ENCODE measurements around the gene MARCHF3.
A peak's percentile ranks its signal among the peaks of the same experiment; 100 is the strongest.
"Not testable (repeated sequence)": the region's sequence is repeated elsewhere in the genome, so short reads cannot be mapped to it uniquely, and the experiment has no call there.

Gene MARCHF3

DNA sequence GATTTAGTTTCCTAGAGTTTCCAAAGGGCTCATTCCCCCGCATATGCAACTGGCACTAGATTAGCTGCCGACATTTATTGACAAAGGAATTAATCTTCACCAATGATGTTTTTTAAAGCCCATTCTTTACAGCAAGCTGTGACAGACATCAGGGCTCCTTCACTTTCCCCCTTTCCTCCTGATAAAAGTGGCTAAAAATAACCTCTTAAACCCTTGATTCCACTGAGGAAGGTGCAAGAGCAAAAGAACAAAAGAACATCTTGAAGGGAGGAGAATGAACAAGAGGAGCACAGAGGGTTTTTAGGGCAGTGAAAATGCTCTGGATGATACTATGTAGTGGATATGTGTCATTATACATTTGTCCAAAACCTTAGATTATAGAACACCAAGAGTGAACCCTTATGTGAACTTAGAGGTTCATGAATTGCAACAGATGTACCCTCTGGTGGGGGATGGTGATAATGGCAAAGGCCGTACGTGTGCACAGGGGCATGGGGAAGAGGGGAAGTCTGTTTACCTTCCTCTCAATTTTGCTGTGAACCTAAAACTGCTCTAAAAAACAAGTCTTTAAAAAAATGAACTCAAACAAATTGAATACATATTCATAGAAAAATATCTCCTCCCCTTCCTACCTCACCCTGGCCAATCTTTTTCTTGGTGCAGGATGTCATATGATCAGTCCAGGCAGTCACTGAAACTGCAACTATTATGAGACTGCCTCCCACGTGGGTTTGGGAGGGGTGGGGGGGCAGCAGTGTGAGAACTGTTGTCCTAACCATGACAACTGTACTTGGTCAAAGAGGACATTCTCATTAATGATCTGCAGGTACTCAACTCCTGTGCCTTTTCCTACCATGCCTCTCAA is 83.0 kb downstream of the MARCHF3 start:
- DNase-seq, result no peak

DNA sequence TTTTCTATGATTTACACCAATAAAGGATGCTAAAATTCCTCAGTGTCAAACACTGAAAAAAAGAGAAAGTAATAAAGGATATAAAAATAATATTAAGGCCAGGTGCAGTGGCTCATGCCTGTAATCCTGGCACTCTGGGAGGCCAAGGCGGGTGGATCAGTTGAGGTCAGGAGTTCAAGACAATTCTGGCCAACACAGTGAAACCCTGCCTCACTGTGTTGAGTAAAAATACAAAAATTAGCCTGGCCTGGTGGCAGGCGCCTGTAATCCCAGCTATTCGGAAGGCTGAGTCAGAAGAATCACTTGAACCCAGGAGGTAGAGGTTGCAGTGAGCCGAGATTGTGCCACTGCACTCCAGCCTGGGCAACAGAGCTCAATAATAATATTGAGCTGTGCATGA is 87.5 kb downstream of the MARCHF3 start:
- DNase-seq, result not testable (repeated sequence)

DNA sequence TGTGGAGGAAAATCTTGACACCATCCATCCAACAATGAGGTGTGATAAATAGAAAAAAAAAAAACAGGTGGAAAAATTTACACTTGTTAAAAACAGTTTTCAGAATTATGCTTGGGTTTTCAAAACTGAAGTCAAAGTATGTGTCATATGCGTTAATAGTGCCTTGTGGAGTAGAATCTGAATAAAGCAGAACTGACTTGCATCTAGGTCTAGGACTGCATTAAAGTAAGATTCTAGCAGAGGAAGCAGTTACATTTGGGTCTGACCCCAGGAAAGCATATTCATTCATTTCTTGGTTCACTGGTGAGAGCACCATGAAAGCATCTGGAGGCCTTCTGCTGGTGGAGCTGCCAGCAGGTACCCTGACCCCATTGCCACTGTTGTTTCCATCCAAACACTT is 89.0 kb downstream of the MARCHF3 start:
- DNase-seq, result no peak

- no peak for DNase-seq
These were observed 90.5 kb downstream of the MARCHF3 start for GRCh38 chr5:126939887-126940286.

GRCh38 chr5:126938466-126938865 is 91.9 kb downstream of the MARCHF3 start:
- DNase-seq, result no peak

DNA sequence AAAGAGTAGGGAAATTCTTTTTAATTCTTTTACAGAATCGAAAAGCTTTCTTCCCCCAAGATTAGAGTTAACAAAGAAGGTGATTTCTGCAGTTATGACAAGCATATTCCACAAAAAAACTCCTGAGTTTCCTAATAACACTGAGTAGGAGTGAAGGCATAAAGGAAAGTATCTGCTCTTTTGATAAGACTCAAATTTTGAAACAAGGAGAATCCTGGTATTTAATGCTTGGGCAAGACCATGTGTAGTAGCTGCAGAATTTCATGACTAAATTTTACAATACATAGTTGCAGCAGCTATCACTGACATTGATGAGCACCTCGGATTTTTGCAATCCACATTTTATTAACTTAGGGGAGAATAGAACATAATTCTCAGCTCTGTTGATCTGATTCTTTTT is 92.6 kb downstream of the MARCHF3 start:
- DNase-seq, result no peak

DNA sequence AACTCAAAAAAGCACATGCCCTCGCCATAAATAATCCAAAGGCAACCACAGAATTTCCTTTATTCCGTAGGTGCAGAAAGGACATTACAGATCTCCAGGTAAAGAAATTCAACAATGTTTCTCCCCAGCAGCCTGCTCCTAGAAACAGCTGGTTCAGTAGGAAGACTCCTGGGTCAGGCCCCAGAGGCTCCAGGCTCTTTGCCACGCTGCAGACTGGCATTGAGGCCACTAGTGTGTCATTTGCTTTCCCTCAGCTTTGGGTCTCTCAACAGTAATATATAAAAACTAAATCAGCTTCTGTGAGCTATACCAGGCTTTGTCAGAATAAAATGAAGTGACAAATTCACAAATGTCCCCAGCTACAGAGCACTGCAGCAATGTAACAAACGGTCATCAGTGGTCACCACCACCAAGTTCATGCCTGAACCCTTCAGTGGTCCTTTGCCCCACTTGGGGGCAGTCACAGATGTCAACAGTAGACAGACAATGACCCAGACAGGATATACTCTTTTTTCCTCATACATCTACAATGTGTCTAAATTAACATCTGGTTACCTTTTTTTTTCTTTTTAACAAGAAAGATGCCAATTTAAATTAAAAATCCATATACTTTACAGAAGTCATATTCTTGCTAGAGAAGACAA is 93.5 kb downstream of the MARCHF3 start:
- no peak for DNase-seq

DNA sequence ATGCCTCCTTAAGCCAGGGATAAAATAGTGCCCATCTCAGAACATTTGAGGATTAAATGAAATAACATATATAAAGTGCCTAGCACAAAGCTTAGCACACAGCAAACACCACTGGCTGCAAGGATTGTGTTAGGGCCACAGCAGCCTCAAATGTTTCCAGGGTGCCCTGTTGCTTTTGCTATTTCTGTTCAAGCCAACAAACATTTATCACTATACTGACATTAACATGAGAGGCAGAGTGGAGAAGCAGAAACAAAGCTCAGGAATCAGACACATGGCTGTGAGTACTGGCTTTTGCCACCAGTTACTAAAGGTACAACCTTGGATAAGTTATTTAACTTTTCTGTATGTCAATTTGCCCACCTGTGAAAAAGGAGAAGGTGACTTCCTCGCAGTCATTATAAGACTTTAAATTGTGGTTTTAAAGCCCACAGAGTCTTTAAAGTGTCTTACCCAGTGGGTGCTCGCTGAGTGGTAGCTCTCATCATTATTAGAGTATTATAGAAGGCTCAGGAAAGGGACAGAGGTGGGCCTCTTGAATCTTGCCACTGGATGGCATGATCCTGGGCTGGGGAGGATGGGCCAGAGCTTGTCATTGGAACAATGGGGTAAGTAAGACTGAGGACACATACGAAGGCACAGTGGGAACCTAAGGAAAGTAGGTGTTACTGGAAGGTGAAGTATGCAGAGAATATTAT is 98.2 kb downstream of the MARCHF3 start:
- DNase-seq, result no peak

DNA sequence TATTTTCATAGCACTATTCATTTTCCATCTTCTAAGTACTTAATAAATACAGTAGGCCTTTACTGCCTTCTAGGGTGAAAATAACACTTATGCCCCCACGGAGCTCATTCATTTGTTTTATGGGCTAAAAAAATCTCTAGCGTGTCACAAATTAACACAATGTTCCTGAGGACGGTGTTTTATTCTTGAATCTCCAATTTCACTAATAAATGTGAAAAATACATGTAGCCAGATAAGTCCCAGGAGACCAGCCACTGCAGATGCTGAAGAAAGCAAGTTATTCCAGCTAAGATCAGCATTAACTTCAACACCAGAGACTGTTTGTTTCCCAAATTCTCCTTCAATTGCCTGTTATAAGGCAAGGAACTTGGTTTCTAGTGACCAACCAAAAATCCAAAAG is 102.3 kb downstream of the MARCHF3 start:
- DNase-seq, result no peak

GRCh38 chr5:126927429-126927828 is 102.9 kb downstream of the MARCHF3 start:
- no peak for DNase-seq

- DNase-seq, result no peak
These were observed 104.2 kb downstream of the MARCHF3 start for GRCh38 chr5:126926187-126926586.

GRCh38 chr5:126925482-126925881 is 104.9 kb downstream of the MARCHF3 start:
- no peak for DNase-seq

DNA sequence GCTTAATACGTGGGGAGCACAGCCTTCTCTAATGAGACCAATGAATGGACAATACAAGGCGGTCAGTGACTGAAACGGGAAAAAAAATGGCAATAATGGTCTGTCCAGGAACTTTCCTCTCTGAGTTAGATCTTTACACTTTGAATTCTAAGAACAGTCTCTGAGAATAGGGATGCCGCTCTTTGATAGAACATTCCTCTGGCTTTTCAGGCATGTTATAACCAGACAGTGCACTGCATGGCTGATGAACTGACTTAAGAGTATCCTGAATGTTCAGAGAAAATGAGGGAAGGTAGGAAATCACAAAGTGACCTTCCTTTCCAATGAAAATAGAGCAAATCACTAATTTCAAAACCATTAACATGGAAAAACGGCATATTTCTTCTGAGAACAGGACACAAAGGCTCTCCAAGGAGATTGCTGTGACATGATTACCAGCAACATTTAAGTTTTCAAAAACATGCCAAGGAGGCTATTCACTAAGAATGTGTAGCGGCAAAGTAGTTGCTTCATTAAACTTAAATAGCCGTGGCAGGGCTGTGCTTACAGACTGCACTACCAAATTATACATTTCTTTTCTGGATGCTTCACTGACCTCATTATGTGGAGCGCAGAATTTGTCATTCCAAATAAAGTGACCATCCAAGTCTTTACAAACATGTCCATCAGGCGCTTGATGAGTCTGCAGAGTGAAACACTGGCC is 105.9 kb downstream of the MARCHF3 start:
- DNase-seq, result no peak

DNA sequence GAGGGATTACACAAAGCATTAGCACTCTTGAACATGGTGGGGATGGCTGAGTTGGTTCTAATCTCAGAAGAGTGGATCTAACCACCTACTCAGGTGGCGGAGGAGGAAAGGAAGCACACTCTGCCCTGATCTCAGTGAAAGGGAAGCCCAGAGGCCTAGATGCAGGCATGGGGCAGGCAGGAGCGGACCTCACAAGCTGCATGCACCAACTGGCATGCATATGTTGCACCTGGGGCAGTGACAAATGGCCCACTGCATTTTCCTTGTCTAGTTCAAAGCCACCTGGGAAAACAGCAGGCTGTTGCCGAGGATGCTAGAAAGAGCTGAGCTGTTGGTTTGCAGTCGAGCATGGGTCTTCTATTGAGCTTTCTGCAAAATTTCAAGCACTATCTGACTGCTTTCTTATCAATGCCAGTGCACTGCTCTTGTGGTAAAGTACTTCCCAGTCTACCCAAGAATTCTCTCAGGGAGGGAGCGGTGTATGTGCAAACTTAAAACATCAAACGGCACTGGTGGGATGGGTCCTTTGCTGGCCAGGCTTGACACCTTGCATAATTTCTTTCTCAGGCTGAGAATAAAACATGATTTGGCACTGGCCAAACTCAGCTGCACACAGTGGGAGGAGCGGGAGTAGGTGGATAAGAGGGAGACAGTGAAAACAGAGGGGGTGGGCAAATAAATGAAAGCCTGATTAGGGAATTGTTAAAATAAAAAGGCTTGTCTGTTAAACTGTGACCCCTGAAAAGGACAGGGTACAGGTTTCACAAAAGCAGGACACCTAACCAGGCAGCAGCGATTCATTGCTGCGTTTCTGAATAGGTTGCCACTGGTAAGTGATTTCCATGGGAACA is 108.9 kb downstream of the MARCHF3 start:
- no peak for DNase-seq

GRCh38 chr5:126920291-126920690 is 110.1 kb downstream of the MARCHF3 start:
- DNase-seq, result peak in 1 of 2 experiments; percentile 43

DNA sequence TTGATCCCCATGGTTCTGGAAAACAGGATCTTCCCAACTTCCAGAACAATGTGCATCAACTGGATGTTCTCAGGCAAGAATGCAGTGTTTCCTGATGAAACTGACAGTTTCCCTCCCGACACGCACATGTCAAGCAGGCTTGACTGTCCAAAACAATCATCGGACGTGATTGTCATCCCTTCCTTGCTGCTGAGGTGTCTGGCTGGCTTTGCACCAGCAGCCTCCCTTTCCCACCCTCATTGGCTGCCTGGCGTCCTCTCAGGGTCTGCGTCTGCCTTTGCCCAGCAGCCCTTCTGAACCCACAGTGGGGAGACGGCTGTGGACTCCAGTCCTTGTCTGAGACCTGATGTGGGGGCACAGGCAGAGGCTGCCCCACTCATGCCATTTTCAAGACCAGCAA is 110.8 kb downstream of the MARCHF3 start:
- DNase-seq, result no peak

DNA sequence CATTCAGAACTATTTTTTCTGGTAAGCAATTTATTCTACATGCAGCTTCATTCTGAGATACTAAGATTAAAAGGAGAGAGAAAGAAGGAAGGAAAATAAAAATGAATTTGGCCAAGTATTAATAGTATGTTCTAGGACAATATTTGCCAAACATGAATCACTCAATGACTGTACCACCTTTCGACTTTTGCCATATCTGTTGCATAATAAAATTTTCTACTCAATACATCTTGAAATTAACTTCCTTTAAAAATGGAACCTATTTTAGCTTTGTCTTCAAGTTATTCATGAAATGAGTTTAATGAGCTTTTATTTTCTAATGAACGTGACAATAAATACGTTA is 111.8 kb downstream of the MARCHF3 start:
- DNase-seq, result no peak

GRCh38 chr5:126917918-126918614 is 112.3 kb downstream of the MARCHF3 start:
- no peak for DNase-seq

GRCh38 chr5:126915496-126915895 is 114.9 kb downstream of the MARCHF3 start:
- DNase-seq, result no peak

GRCh38 chr5:126914801-126915436 is 115.4 kb downstream of the MARCHF3 start:
- DNase-seq, result no peak

DNA sequence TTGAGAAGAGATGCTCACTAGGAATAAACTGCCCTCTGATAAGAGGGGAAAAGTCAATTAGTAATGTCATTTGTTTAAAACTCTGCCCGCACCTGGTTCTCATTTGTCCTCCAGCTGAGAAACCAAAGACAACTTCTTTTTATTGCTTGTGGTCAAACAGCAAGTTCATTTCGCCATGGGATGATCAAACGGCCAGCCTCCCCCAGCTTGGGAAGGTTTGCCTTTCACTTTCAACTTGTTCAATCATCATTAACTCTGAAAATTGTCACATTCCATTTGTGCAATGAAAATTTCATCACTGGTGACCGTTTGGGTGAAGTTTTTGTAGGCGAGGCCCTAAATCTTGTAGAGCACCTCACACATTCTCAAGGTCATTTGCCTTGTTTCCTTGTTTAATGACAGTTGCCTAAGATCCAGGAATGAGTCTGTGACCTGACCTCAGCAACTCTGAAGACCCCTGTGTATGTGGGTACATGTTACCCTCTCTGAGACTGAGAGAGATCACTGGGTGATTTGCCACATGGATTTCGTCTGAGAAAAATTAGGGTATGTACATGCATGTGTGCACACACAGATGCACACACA is 117.7 kb downstream of the MARCHF3 start:
- no peak for DNase-seq
